ENCODE data around the gene CPB2.

Gene CPB2

GRCh38 chr13:46041419-46041839 is 63.4 kb downstream of the CPB2 start:
- Histone ChIP-seq H3K4me1 (ENCODE audit: control extremely low read depth in 1 of 4, control insufficient read depth in 4 of 4, insufficient read depth in 4 of 4, low read length in 3 of 4) (no peaks in the 10 kb centered on the region), H3K4me3 (ENCODE audit: control insufficient read depth in 1 of 7, extremely low read depth in 1 of 7, insufficient read depth in 4 of 7, low read depth in 2 of 7, low read length in 6 of 7) (no peak overlapping the region), H3K27me3 (replicated peaks in 2 of 5; ENCODE audit: control insufficient read depth in 4 of 5, insufficient read depth in 5 of 5, low read length in 4 of 5) (no peaks in the 10 kb centered on the region), H3K9me3 (ENCODE audit: control extremely low read depth in 1 of 5, control insufficient read depth in 4 of 5, insufficient read depth in 2 of 5, low read depth in 1 of 5, low read length in 4 of 5) (no peaks in the 10 kb centered on the region), H3K27ac (ENCODE audit: insufficient read depth in 1 of 2, low read depth in 1 of 2, low read length in 2 of 2, poor library complexity in 1 of 2, severe bottlenecking in 2 of 2) (no peak overlapping the region), H3K36me3 (ENCODE audit: control insufficient read depth in 4 of 4, insufficient read depth in 4 of 4, low read length in 3 of 4) (peaks cover 0 to 38% (median 24%) of the 10 kb centered on the region in 4 experiments)
- POLR2A ChIA-PET = no interaction called here
- no peak for DNase-seq
- WGBS (ENCODE audit: insufficient coverage) = no CpG with 5 or more reads among the region's 4 CpGs
- CTCF ChIA-PET = interaction anchor here (0.8 to 1.0 kb wide), 2 partner anchors 11 to 85 kb away, joined by 3 read pairs; partner anchors contain the start of gene ZC3H13

- POLR2A ChIA-PET = no interaction called here
- no peak overlapping the region for H3K4me3 ChIP-seq (ENCODE audit: control insufficient read depth in 1 of 7, extremely low read depth in 1 of 7, insufficient read depth in 4 of 7, low read depth in 2 of 7, low read length in 6 of 7)
- no peaks in the 10 kb centered on the region for H3K27me3 ChIP-seq (replicated peaks in 2 of 5; ENCODE audit: control insufficient read depth in 4 of 5, insufficient read depth in 5 of 5, low read length in 4 of 5)
- no peaks in the 10 kb centered on the region for H3K4me1 ChIP-seq (ENCODE audit: control extremely low read depth in 1 of 4, control insufficient read depth in 4 of 4, insufficient read depth in 4 of 4, low read length in 3 of 4)
- CTCF ChIA-PET = interaction anchor here (0.8 to 1.0 kb wide), 2 partner anchors 11 to 86 kb away, joined by 3 read pairs; partner anchors contain the start of gene ZC3H13
- DNase-seq = no peak
- no CpG with 5 or more reads among the region's 2 CpGs for WGBS (ENCODE audit: insufficient coverage)
- H3K36me3 ChIP-seq (ENCODE audit: control insufficient read depth in 4 of 4, insufficient read depth in 4 of 4, low read length in 3 of 4) = peaks cover 0 to 42% (median 26%) of the 10 kb centered on the region in 4 experiments
- H3K27ac ChIP-seq (ENCODE audit: insufficient read depth in 1 of 2, low read depth in 1 of 2, low read length in 2 of 2, poor library complexity in 1 of 2, severe bottlenecking in 2 of 2) = no peak overlapping the region
- H3K9me3 ChIP-seq (ENCODE audit: control extremely low read depth in 1 of 5, control insufficient read depth in 4 of 5, insufficient read depth in 2 of 5, low read depth in 1 of 5, low read length in 4 of 5) = no peaks in the 10 kb centered on the region
Observed at GRCh38 chr13:46040763-46041162, 64.1 kb downstream of the CPB2 start.

DNA sequence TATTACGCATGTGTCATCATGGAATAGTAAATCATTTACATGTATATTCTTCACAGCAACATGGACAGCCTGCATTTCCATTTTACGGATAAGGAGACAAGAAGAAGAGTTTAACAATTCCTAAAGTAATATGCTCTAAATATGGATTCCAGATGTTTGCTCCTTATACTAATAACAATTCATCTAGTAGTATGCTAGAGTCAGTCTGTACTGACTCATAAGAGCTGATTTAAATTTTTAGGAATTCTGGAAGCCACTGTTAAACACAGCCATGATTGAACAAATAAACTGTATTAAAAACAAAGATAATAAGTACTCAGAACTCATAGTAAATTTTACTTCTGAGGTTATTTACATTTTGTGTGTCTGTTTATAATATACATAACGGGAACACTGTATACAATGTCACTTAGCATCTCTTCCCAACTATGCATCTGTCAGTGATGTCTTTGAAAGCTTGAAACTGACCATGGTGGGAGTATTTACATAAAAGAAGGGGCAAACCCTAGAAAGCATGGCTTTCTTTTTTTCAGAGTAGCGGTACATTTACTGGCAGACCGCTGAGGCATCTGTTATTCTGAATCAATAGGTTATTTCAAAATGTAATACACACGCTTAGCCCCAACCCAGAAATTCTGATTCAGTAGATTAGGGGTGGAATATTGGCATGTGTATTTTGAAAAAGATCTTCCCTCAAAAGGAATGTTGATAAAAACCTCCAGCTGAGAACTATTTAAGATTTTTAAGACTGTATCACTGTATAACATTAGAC is 65.2 kb downstream of the CPB2 start:
- no peak overlapping the region for H3K27ac ChIP-seq (ENCODE audit: insufficient read depth in 1 of 2, low read depth in 1 of 2, low read length in 2 of 2, poor library complexity in 1 of 2, severe bottlenecking in 2 of 2)
- no peaks in the 10 kb centered on the region for H3K27me3 ChIP-seq (replicated peaks in 2 of 5; ENCODE audit: control insufficient read depth in 4 of 5, insufficient read depth in 5 of 5, low read length in 4 of 5)
- no peaks in the 10 kb centered on the region for H3K9me3 ChIP-seq (ENCODE audit: control extremely low read depth in 1 of 5, control insufficient read depth in 4 of 5, insufficient read depth in 2 of 5, low read depth in 1 of 5, low read length in 4 of 5)
- no peak overlapping the region for H3K4me3 ChIP-seq (ENCODE audit: control insufficient read depth in 1 of 7, extremely low read depth in 1 of 7, insufficient read depth in 4 of 7, low read depth in 2 of 7, low read length in 6 of 7)
- ChIA-PET POLR2A (no interaction called here), CTCF (no interaction called here)
- WGBS (ENCODE audit: insufficient coverage) = 70% methylated on average over 2 of the region's 6 CpGs
- no peak for DNase-seq
- no peaks in the 10 kb centered on the region for H3K4me1 ChIP-seq (ENCODE audit: control extremely low read depth in 1 of 4, control insufficient read depth in 4 of 4, insufficient read depth in 4 of 4, low read length in 3 of 4)
- H3K36me3 ChIP-seq (ENCODE audit: control insufficient read depth in 4 of 4, insufficient read depth in 4 of 4, low read length in 3 of 4) = peaks cover 5 to 52% (median 29%) of the 10 kb centered on the region in 4 experiments

GRCh38 chr13:46038296-46038695 is 66.5 kb downstream of the CPB2 start:
- WGBS (ENCODE audit: insufficient coverage) = 100% methylated on average over 4 of the region's 4 CpGs
- no peaks in the 10 kb centered on the region for H3K4me1 ChIP-seq (ENCODE audit: control extremely low read depth in 1 of 4, control insufficient read depth in 4 of 4, insufficient read depth in 4 of 4, low read length in 3 of 4)
- H3K9me3 ChIP-seq (ENCODE audit: control extremely low read depth in 1 of 5, control insufficient read depth in 4 of 5, insufficient read depth in 2 of 5, low read depth in 1 of 5, low read length in 4 of 5) = peaks cover 0 to 6% (median 0%) of the 10 kb centered on the region in 5 experiments
- no peak overlapping the region for H3K27ac ChIP-seq (ENCODE audit: insufficient read depth in 1 of 2, low read depth in 1 of 2, low read length in 2 of 2, poor library complexity in 1 of 2, severe bottlenecking in 2 of 2)
- H3K4me3 ChIP-seq (ENCODE audit: control insufficient read depth in 1 of 7, extremely low read depth in 1 of 7, insufficient read depth in 4 of 7, low read depth in 2 of 7, low read length in 6 of 7) = no peak overlapping the region
- no peak for DNase-seq
- CTCF ChIA-PET = no interaction called here
- POLR2A ChIA-PET = no interaction called here
- H3K36me3 ChIP-seq (ENCODE audit: control insufficient read depth in 4 of 4, insufficient read depth in 4 of 4, low read length in 3 of 4) = peaks cover 5 to 65% (median 38%) of the 10 kb centered on the region in 4 experiments
- no peaks in the 10 kb centered on the region for H3K27me3 ChIP-seq (replicated peaks in 2 of 5; ENCODE audit: control insufficient read depth in 4 of 5, insufficient read depth in 5 of 5, low read length in 4 of 5)

DNA sequence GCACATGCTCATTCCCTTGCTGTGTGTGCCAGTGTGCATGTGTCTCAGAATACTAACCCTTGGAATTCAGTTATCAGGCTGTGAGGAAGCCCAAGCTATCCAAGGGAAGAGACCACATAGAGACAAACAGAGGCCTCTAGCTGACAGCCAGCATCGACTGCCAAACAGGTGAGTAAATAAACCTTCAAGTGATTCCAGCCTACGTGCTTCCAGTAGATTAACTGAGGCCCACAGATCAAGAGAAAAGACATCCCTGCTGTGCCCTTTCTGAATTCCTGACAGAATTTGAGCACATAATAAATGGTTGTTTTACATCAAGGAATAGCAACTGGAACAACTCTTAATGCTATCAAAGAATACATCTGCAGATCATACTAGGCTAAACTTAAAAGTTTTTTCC is 69.8 kb downstream of the CPB2 start:
- ChIA-PET POLR2A (no interaction called here), CTCF (interaction anchor here (1.4 kb wide), 1 partner anchor 92 kb away, joined by 5 read pairs; no protein-coding TSS in a partner anchor)
- 100% methylated on average over 2 of the region's 2 CpGs for WGBS (ENCODE audit: insufficient coverage)
- peaks cover 8 to 78% (median 33%) of the 10 kb centered on the region in 4 experiments for H3K36me3 ChIP-seq (ENCODE audit: control insufficient read depth in 4 of 4, insufficient read depth in 4 of 4, low read length in 3 of 4)
- H3K9me3 ChIP-seq (ENCODE audit: control extremely low read depth in 1 of 5, control insufficient read depth in 4 of 5, insufficient read depth in 2 of 5, low read depth in 1 of 5, low read length in 4 of 5) = peaks cover 0 to 25% (median 0%) of the 10 kb centered on the region in 5 experiments
- no peak overlapping the region for H3K4me3 ChIP-seq (ENCODE audit: control insufficient read depth in 1 of 7, extremely low read depth in 1 of 7, insufficient read depth in 4 of 7, low read depth in 2 of 7, low read length in 6 of 7)
- H3K27ac ChIP-seq (ENCODE audit: insufficient read depth in 1 of 2, low read depth in 1 of 2, low read length in 2 of 2, poor library complexity in 1 of 2, severe bottlenecking in 2 of 2) = no peak overlapping the region
- H3K27me3 ChIP-seq (replicated peaks in 2 of 5; ENCODE audit: control insufficient read depth in 4 of 5, insufficient read depth in 5 of 5, low read length in 4 of 5) = no peaks in the 10 kb centered on the region
- no peak for DNase-seq
- no peaks in the 10 kb centered on the region for H3K4me1 ChIP-seq (ENCODE audit: control extremely low read depth in 1 of 4, control insufficient read depth in 4 of 4, insufficient read depth in 4 of 4, low read length in 3 of 4)

- DNase-seq = no peak
- ChIA-PET POLR2A (no interaction called here), CTCF (interaction anchor here (1.2 kb wide), 1 partner anchor 20 kb away, joined by 3 read pairs; the partner anchor contains the start of gene ZC3H13)
- Histone ChIP-seq H3K27me3 (replicated peaks in 2 of 5; ENCODE audit: control insufficient read depth in 4 of 5, insufficient read depth in 5 of 5, low read length in 4 of 5) (no peaks in the 10 kb centered on the region), H3K36me3 (ENCODE audit: control insufficient read depth in 4 of 4, insufficient read depth in 4 of 4, low read length in 3 of 4) (peaks cover 14 to 75% (median 27%) of the 10 kb centered on the region in 4 experiments), H3K4me1 (ENCODE audit: control extremely low read depth in 1 of 4, control insufficient read depth in 4 of 4, insufficient read depth in 4 of 4, low read length in 3 of 4) (no peaks in the 10 kb centered on the region), H3K9me3 (ENCODE audit: control extremely low read depth in 1 of 5, control insufficient read depth in 4 of 5, insufficient read depth in 2 of 5, low read depth in 1 of 5, low read length in 4 of 5) (peaks cover 0 to 36% (median 3%) of the 10 kb centered on the region in 5 experiments), H3K4me3 (ENCODE audit: control insufficient read depth in 1 of 7, extremely low read depth in 1 of 7, insufficient read depth in 4 of 7, low read depth in 2 of 7, low read length in 6 of 7) (no peak overlapping the region), H3K27ac (ENCODE audit: insufficient read depth in 1 of 2, low read depth in 1 of 2, low read length in 2 of 2, poor library complexity in 1 of 2, severe bottlenecking in 2 of 2) (no peak overlapping the region)
Observed at GRCh38 chr13:46032341-46032740, 72.5 kb downstream of the CPB2 start.

DNA sequence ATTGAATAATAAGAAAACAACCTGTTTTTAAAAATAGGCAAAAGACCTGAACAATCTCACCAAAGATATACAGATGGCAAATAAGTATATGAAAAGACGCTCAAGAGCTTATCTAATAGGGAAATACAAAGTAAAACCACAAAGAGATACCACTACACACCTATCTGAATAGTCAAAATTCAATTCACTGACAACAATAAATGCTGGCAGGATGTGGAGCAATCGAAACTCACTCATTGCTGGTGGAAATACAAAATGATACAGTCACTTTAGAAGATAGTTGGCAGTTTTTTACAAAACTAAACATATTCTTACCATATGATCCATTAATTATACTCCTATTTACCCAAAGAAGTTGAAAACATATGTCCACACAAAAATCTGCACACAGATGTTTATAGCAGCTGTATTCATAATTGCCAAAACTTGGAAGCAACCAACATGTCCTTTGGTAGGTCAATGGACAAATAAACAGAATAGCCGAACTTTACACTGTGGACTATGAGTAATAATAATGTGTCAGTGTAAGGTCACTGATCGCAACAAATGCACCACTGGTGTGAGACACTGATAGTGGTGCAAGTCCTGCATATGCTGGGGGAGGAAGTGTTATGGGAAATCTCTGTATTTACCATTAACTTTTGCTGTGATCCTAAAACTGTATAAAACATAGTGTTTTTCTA is 73.1 kb downstream of the CPB2 start:
- CTCF ChIA-PET = no interaction called here
- Histone ChIP-seq H3K4me3 (ENCODE audit: control insufficient read depth in 1 of 7, extremely low read depth in 1 of 7, insufficient read depth in 4 of 7, low read depth in 2 of 7, low read length in 6 of 7) (no peak overlapping the region), H3K4me1 (ENCODE audit: control extremely low read depth in 1 of 4, control insufficient read depth in 4 of 4, insufficient read depth in 4 of 4, low read length in 3 of 4) (no peaks in the 10 kb centered on the region), H3K9me3 (ENCODE audit: control extremely low read depth in 1 of 5, control insufficient read depth in 4 of 5, insufficient read depth in 2 of 5, low read depth in 1 of 5, low read length in 4 of 5) (peaks cover 0 to 36% (median 3%) of the 10 kb centered on the region in 5 experiments), H3K36me3 (ENCODE audit: control insufficient read depth in 4 of 4, insufficient read depth in 4 of 4, low read length in 3 of 4) (peaks cover 14 to 72% (median 28%) of the 10 kb centered on the region in 4 experiments), H3K27ac (ENCODE audit: insufficient read depth in 1 of 2, low read depth in 1 of 2, low read length in 2 of 2, poor library complexity in 1 of 2, severe bottlenecking in 2 of 2) (no peak overlapping the region), H3K27me3 (replicated peaks in 2 of 5; ENCODE audit: control insufficient read depth in 4 of 5, insufficient read depth in 5 of 5, low read length in 4 of 5) (no peaks in the 10 kb centered on the region)
- WGBS (ENCODE audit: insufficient coverage) = no CpG with 5 or more reads among the region's 4 CpGs
- DNase-seq = no peak
- POLR2A ChIA-PET = no interaction called here

Measured in common myeloid progenitor, CD34-positive (primary cell).